ACC112 (cell line): Measurements from ENCODE around the gene CRYBB2.
"Not testable (repeated sequence)": the region's sequence is repeated elsewhere in the genome, so short reads cannot be mapped to it uniquely, and the experiment has no call there.

Experiments
- H2AFZ ChIP-seq: fragments of 200-600 bp; sonication (generic); one replicate; pipeline ENCODE4 v1.6.0; 2017; ENCODE audit warnings: antibody characterized with exemption, low read length; ENCODE audit not compliant: unreplicated experiment
- H3K27ac ChIP-seq: fragments of 200-600 bp; sonication (generic); 2 replicates; pipeline ENCODE4 v1.5.1; 2014; ENCODE audit warnings: low read depth, mild to moderate bottlenecking, antibody characterized with exemption, low read length, moderate library complexity
- H3K27me3 ChIP-seq: fragments of 200-600 bp; sonication (generic); 2 replicates; pipeline ENCODE4 v1.6.1; 2014; ENCODE audit warnings: mild to moderate bottlenecking, antibody characterized with exemption, low read length, moderate library complexity, mixed read lengths; ENCODE audit not compliant: insufficient read depth
- H3K36me3 ChIP-seq: fragments of 200-600 bp; sonication (generic); 2 replicates; pipeline ENCODE4 v1.6.1; 2016; ENCODE audit warnings: mild to moderate bottlenecking, antibody characterized with exemption, low read length, moderate library complexity, mixed read lengths; ENCODE audit not compliant: insufficient read depth
- H3K4me1 ChIP-seq: fragments of 200-600 bp; sonication (generic); one replicate; pipeline ENCODE4 v1.6.1; 2016; ENCODE audit warnings: low read length, mixed read lengths; ENCODE audit not compliant: insufficient read depth, unreplicated experiment, control insufficient read depth
- H3K4me3 ChIP-seq: fragments of 200-600 bp; sonication (generic); 2 replicates; pipeline ENCODE4 v1.5.1; 2014; ENCODE audit warnings: mild to moderate bottlenecking, low read depth, low read length
- H3K79me2 ChIP-seq: fragments of 200-600 bp; sonication (generic); one replicate; pipeline ENCODE4 v1.6.0; 2016; ENCODE audit warnings: low read length; ENCODE audit not compliant: control insufficient read depth, unreplicated experiment, insufficient read depth

Gene CRYBB2

GRCh38 chr22:25199731-25200520 lies 19.5 kb upstream of the CRYBB2 start, which contains the start of gene CRYBB3:
Gene CRYBB3 (plus strand): TSS chr22:25199858. CDS start chr22:25201397, 1,539 bp downstream.
- no peaks in the 10 kb centered on the region for H3K4me1 ChIP-seq
- H3K4me3 ChIP-seq = no peak within 1 kb of the TSS
- H3K36me3 ChIP-seq = no peaks in the 10 kb centered on the region
- H3K27ac ChIP-seq = no peak within 1 kb of the TSS
- H3K27me3 ChIP-seq = no peaks in the 10 kb centered on the region
- no peak within 1 kb of the TSS for H2AFZ ChIP-seq
- H3K79me2 ChIP-seq = no peaks in the 10 kb centered on the region

- no peak overlapping the region for H3K4me3 ChIP-seq
- H2AFZ ChIP-seq = no peak overlapping the region
- no peak overlapping the region for H3K27ac ChIP-seq
- no peaks in the 10 kb centered on the region for H3K36me3 ChIP-seq
- no peaks in the 10 kb centered on the region for H3K79me2 ChIP-seq
- H3K4me1 ChIP-seq = no peaks in the 10 kb centered on the region
- no peaks in the 10 kb centered on the region for H3K27me3 ChIP-seq
Measured at GRCh38 chr22:25200967-25201366, 18.5 kb upstream of the CRYBB2 start.

GRCh38 chr22:25201557-25202273 lies 17.7 kb upstream of the CRYBB2 start:
- H3K79me2 ChIP-seq = no peaks in the 10 kb centered on the region
- H3K4me3 ChIP-seq = no peak overlapping the region
- no peaks in the 10 kb centered on the region for H3K27me3 ChIP-seq
- H2AFZ ChIP-seq = no peak overlapping the region
- no peak overlapping the region for H3K27ac ChIP-seq
- no peaks in the 10 kb centered on the region for H3K36me3 ChIP-seq
- H3K4me1 ChIP-seq = no peaks in the 10 kb centered on the region

- H3K27me3 ChIP-seq = no peaks in the 10 kb centered on the region
- no peak overlapping the region for H3K27ac ChIP-seq
- no peak overlapping the region for H3K4me3 ChIP-seq
- no peaks in the 10 kb centered on the region for H3K79me2 ChIP-seq
- H3K4me1 ChIP-seq = no peaks in the 10 kb centered on the region
- no peak overlapping the region for H2AFZ ChIP-seq
- no peaks in the 10 kb centered on the region for H3K36me3 ChIP-seq
Measured at GRCh38 chr22:25202290-25202921, 17.0 kb upstream of the CRYBB2 start.

GRCh38 chr22:25203082-25203481 lies 16.4 kb upstream of the CRYBB2 start:
- Histone ChIP-seq H3K4me3 (no peak overlapping the region), H3K27me3 (no peaks in the 10 kb centered on the region), H3K4me1 (no peaks in the 10 kb centered on the region), H3K36me3 (no peaks in the 10 kb centered on the region), H3K27ac (no peak overlapping the region), H3K79me2 (no peaks in the 10 kb centered on the region), H2AFZ (no peak overlapping the region)

GRCh38 chr22:25204547-25204946 lies 14.9 kb upstream of the CRYBB2 start:
- not testable (repeated sequence) for H2AFZ ChIP-seq, H3K4me1 ChIP-seq, H3K36me3 ChIP-seq, H3K4me3 ChIP-seq, H3K27me3 ChIP-seq, H3K79me2 ChIP-seq, H3K27ac ChIP-seq

- no peaks in the 10 kb centered on the region for H3K36me3 ChIP-seq
- no peaks in the 10 kb centered on the region for H3K4me1 ChIP-seq
- no peaks in the 10 kb centered on the region for H3K27me3 ChIP-seq
- no peak overlapping the region for H2AFZ ChIP-seq
- H3K27ac ChIP-seq = no peak overlapping the region
- no peak overlapping the region for H3K4me3 ChIP-seq
- H3K79me2 ChIP-seq = no peaks in the 10 kb centered on the region
Measured at GRCh38 chr22:25205847-25206246, 13.6 kb upstream of the CRYBB2 start.

- Histone ChIP-seq H3K79me2 (no peaks in the 10 kb centered on the region), H3K4me1 (no peaks in the 10 kb centered on the region), H3K4me3 (no peak overlapping the region), H3K36me3 (no peaks in the 10 kb centered on the region), H3K27ac (no peak overlapping the region), H2AFZ (no peak overlapping the region), H3K27me3 (no peaks in the 10 kb centered on the region)
Measured at GRCh38 chr22:25206998-25207397, 12.4 kb upstream of the CRYBB2 start.

GRCh38 chr22:25207553-25208157 lies 11.8 kb upstream of the CRYBB2 start:
- Histone ChIP-seq H3K79me2 (no peaks in the 10 kb centered on the region), H3K4me1 (no peaks in the 10 kb centered on the region), H3K27me3 (no peaks in the 10 kb centered on the region), H3K36me3 (no peaks in the 10 kb centered on the region), H3K27ac (no peak overlapping the region), H2AFZ (no peak overlapping the region), H3K4me3 (no peak overlapping the region)

- Histone ChIP-seq H2AFZ (no peak overlapping the region), H3K4me3 (no peak overlapping the region), H3K27me3 (no peaks in the 10 kb centered on the region), H3K27ac (no peak overlapping the region), H3K79me2 (no peaks in the 10 kb centered on the region), H3K4me1 (no peaks in the 10 kb centered on the region), H3K36me3 (no peaks in the 10 kb centered on the region)
Measured at GRCh38 chr22:25208328-25208727, 11.1 kb upstream of the CRYBB2 start.
